ENCODE measurements around the gene KRI1.
A peak's percentile ranks its signal among the peaks of the same experiment; 100 is the strongest.

Gene KRI1

GRCh38 chr19:10513223-10513622, 52.6 kb downstream of the KRI1 start:
- Histone ChIP-seq H3K9me3 (no peaks in the 10 kb centered on the region), H3K4me1 (ENCODE audit: control insufficient read depth in 1 of 2, insufficient read depth in 1 of 2, low read depth in 1 of 2, low read length in 1 of 2) (peaks cover 8 to 14% of the 10 kb centered on the region in 2 experiments), H3K27ac (no peak overlapping the region), H3K27me3 (peaks cover 73% of the 10 kb centered on the region), H3K36me3 (no peaks in the 10 kb centered on the region), H3K4me3 (ENCODE audit: low read depth in 1 of 2, low read length in 1 of 2) (no peak overlapping the region)
- TF ChIP-seq CTCF (IDR thresholded peaks at IDR 0.05) = no peak

- H3K27me3 ChIP-seq = peaks cover 44% of the 10 kb centered on the region
- no peaks in the 10 kb centered on the region for H3K36me3 ChIP-seq
- H3K27ac ChIP-seq = no peak overlapping the region
- peak; percentile 62 for TF ChIP-seq CTCF (IDR thresholded peaks at IDR 0.05)
- peaks cover 6 to 8% of the 10 kb centered on the region in 2 experiments for H3K4me1 ChIP-seq (ENCODE audit: control insufficient read depth in 1 of 2, insufficient read depth in 1 of 2, low read depth in 1 of 2, low read length in 1 of 2)
- H3K9me3 ChIP-seq = no peaks in the 10 kb centered on the region
- H3K4me3 ChIP-seq (ENCODE audit: low read depth in 1 of 2, low read length in 1 of 2) = no peak overlapping the region
Observed at GRCh38 chr19:10510301-10510802, 55.5 kb downstream of the KRI1 start.

GRCh38 chr19:10508707-10509106, 57.1 kb downstream of the KRI1 start:
- TF ChIP-seq CTCF (IDR thresholded peaks at IDR 0.05) = no peak
- Histone ChIP-seq H3K27ac (no peak overlapping the region), H3K4me1 (ENCODE audit: control insufficient read depth in 1 of 2, insufficient read depth in 1 of 2, low read depth in 1 of 2, low read length in 1 of 2) (peaks cover 6 to 8% of the 10 kb centered on the region in 2 experiments)

GRCh38 chr19:10508036-10508435, 57.8 kb downstream of the KRI1 start:
- H3K27ac ChIP-seq = no peak overlapping the region

More at GRCh38 chr19:10508707-10509106, 57.1 kb downstream of the KRI1 start:
- Histone ChIP-seq H3K9me3 (no peaks in the 10 kb centered on the region), H3K4me3 (ENCODE audit: low read depth in 1 of 2, low read length in 1 of 2) (no peak overlapping the region), H3K27me3 (peaks cover 27% of the 10 kb centered on the region), H3K36me3 (no peaks in the 10 kb centered on the region)

DNA sequence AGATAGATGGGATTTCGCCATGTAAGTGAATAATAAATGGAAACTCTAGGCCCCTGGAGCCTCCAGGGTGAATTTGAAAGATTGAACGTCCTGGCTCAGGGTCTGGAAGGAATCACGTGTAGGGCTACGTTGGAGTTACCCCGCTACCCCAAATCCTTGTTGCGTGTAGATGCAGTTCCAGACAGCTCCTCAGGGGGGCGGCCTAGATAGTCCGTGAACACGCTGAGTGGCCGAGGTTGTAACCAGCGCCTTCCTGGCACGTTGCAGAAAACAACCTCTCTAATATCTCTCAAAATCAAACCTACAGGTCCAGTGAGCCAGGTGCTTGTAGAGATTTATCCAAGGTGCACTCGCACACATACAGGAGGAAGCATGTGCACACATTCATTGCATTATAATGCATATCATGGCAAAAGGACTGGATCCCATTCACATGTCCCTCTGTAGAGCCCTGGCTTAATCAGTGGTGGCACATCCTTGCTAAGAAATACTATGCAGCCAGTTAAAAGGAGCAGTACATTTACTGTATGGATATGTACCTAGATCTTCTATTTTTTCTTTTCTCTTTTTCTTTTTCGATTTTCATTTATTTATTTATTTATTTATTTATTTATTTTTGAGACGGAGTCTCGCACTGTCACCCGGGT, 60.1 kb downstream of the KRI1 start:
- Histone ChIP-seq H3K27ac (no peak overlapping the region), H3K9me3 (no peaks in the 10 kb centered on the region), H3K4me1 (ENCODE audit: control insufficient read depth in 1 of 2, insufficient read depth in 1 of 2, low read depth in 1 of 2, low read length in 1 of 2) (peaks cover 17 to 25% of the 10 kb centered on the region in 2 experiments), H3K4me3 (ENCODE audit: low read depth in 1 of 2, low read length in 1 of 2) (no peak overlapping the region), H3K36me3 (no peaks in the 10 kb centered on the region), H3K27me3 (no peaks in the 10 kb centered on the region)
- TF ChIP-seq CTCF (IDR thresholded peaks at IDR 0.05) = peak; percentile 89

More at GRCh38 chr19:10508036-10508435, 57.8 kb downstream of the KRI1 start:
- no peak for TF ChIP-seq CTCF (IDR thresholded peaks at IDR 0.05)
- Histone ChIP-seq H3K36me3 (no peaks in the 10 kb centered on the region), H3K4me3 (ENCODE audit: low read depth in 1 of 2, low read length in 1 of 2) (no peak overlapping the region), H3K9me3 (no peaks in the 10 kb centered on the region), H3K4me1 (ENCODE audit: control insufficient read depth in 1 of 2, insufficient read depth in 1 of 2, low read depth in 1 of 2, low read length in 1 of 2) (peaks cover 6 to 15% of the 10 kb centered on the region in 2 experiments), H3K27me3 (peaks cover 21% of the 10 kb centered on the region)
